Activated CD8-positive, alpha-beta T cell treated with anti-CD3 and anti-CD28 coated beads for 36 hours (primary cell): Measurements from ENCODE around the gene NME5. TPM values are rescaled to one million over a fixed set of nuclear protein-coding genes. Genes with fewer than 3 reads are reported as not detected.

Source experiments
- ATAC-seq: fragments of 200-7000 bp; cut with Tn5 transposase; one replicate; pipeline ENCODE4 v1.10.0; 2021; ENCODE audit warnings: mild to moderate bottlenecking, moderate library complexity
- CTCF ChIA-PET: fragments of 350-600 bp; sonication (Branson Sonifier 250); formaldehyde crosslinking; loops from one replicate; lab custom pipeline; 2021; ENCODE audit warnings: antibody characterized with exemption; lab: Charles Lee
- POLR2A ChIA-PET: fragments of 350-600 bp; sonication (Branson Sonifier 250); formaldehyde crosslinking; loops from one replicate; lab custom pipeline; 2021; ENCODE audit warnings: antibody characterized with exemption; lab: Charles Lee
- DNase-seq: peaks from one replicate; pipeline ENCODE4 v3.0.0-alpha.2; 2020
- H3K27ac Mint-ChIP-seq: one replicate; pipeline ENCODE4 v1.8.0; 2021; ENCODE audit warnings: mild to moderate bottlenecking, mixed read lengths
- H3K27me3 Mint-ChIP-seq: one replicate; pipeline ENCODE4 v1.8.0; 2021; ENCODE audit warnings: mixed read lengths
- H3K36me3 Mint-ChIP-seq: one replicate; pipeline ENCODE4 v1.8.0; 2021; ENCODE audit warnings: low read depth, mixed read lengths
- H3K4me1 Mint-ChIP-seq: one replicate; pipeline ENCODE4 v1.8.0; 2021; ENCODE audit warnings: low read depth, mixed read lengths
- H3K4me3 Mint-ChIP-seq: one replicate; pipeline ENCODE4 v1.8.0; 2021; ENCODE audit warnings: mild to moderate bottlenecking, moderate library complexity, mixed read lengths
- H3K9me3 Mint-ChIP-seq: one replicate; pipeline ENCODE4 v1.8.0; 2021; ENCODE audit warnings: mixed read lengths
- CTCF ChIP-seq: fragments of 200-600 bp; IDR thresholded peaks from one replicate; pipeline ENCODE4 v1.8.0; 2022; ENCODE audit warnings: antibody characterized with exemption, mild to moderate bottlenecking
- intact Hi-C: fragments of 100-400 bp; cut with micrococcal nuclease; formaldehyde crosslinking; loops from one replicate; pipeline ENCODE4 v1.10.0; 2022
- total RNA-seq, 2 experiments: library from RNA; stranded (reverse); gene quantifications; one replicate each; pipeline ENCODE4 v1.2.3, GENCODE V29; 2021

NME5 gene
- total RNA-seq, 2 experiments from 2014 or later: not detected

GRCh38 chr5:138110266-138110963 lies 28.8 kb downstream of the NME5 start:
- no peaks in the 10 kb centered on the region for H3K4me1 Mint-ChIP-seq
- H3K27me3 Mint-ChIP-seq: peaks cover 3% of the 10 kb centered on the region
- CTCF ChIA-PET: interaction anchor here (0.7 to 2.1 kb wide), 6 partner anchors 23 to 74 kb away, joined by 3 to 8 read pairs (median 3); no protein-coding TSS in a partner anchor
- no peaks in the 10 kb centered on the region for H3K9me3 Mint-ChIP-seq
- no peaks in the 10 kb centered on the region for H3K36me3 Mint-ChIP-seq
- DNase-seq: no peak
- no peak overlapping the region for H3K27ac Mint-ChIP-seq
- no peak for TF ChIP-seq CTCF
- ATAC-seq: no peak
- intact Hi-C loops: no loop called here
- no peak overlapping the region for H3K4me3 Mint-ChIP-seq
- POLR2A ChIA-PET: interaction anchor here (1.7 kb wide), 1 partner anchor 29 kb away, joined by 5 read pairs; no protein-coding TSS in a partner anchor

DNA sequence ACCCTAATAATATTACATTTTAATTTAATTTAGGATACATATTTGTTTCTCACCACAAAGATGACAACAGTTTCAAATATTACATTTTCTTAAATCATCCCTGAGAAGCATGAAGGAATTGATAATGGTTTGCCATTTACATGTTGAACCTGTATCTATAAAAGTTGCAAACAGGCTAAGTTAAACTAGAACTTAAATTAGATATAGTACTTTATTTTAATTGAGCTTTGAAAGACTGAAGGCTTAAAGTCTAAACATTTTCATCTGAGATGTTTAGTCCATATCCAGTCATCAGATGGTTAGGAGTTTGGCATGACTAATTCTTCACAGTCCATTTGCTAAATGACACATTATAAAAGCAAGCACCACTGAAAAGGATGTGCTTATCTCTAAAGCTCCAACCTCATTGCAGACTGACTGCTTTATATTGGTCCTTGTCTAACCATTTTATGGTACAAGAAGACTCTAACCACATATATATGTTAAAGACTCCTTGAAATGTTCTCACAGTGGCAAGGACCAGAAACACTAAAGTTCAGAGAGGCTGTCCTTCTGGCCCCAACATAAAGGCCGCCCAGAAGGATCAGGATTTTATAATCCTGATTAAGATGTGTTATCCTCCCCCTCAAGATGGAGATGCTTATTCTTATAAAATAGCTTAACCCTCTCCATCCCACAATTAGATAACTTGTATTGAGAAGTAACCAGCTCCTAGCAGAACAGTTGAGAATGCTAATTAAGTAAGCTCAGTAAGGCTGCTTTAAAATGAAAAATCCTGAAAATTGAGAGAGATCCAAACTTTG lies 29.6 kb downstream of the NME5 start:
- no peak for TF ChIP-seq CTCF
- Mint-ChIP-seq H3K4me3 (no peak overlapping the region), H3K9me3 (no peaks in the 10 kb centered on the region), H3K27ac (no peak overlapping the region), H3K4me1 (no peaks in the 10 kb centered on the region), H3K36me3 (no peaks in the 10 kb centered on the region), H3K27me3 (peaks cover 3% of the 10 kb centered on the region)
- POLR2A ChIA-PET: interaction anchor here (1.7 kb wide), 1 partner anchor 28 kb away, joined by 5 read pairs; no protein-coding TSS in a partner anchor
- ATAC-seq (no peak), DNase-seq (no peak)
- intact Hi-C loops: no loop called here
- CTCF ChIA-PET: interaction anchor here (0.7 to 2.1 kb wide), 5 partner anchors 24 to 74 kb away, joined by 3 to 8 read pairs (median 4); no protein-coding TSS in a partner anchor

DNA sequence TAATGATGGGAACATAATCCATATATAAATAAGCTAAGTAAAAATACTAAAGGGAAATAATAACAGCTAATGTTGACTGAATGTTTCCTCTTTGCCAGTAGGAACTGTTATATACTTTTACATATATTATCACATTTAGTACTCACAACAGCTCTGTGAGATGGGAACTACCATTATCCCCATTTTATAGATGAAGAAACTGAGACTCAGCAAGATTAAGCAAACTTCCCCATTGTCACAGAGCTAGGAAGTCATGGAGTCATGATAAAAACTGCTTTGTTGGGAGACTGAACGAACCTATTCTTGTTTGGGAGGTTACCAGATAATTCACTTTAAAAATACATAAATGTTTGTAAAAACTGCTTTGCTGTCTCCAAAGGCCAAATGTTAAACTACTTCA lies 32.0 kb downstream of the NME5 start:
- POLR2A ChIA-PET: no interaction called here

DNA sequence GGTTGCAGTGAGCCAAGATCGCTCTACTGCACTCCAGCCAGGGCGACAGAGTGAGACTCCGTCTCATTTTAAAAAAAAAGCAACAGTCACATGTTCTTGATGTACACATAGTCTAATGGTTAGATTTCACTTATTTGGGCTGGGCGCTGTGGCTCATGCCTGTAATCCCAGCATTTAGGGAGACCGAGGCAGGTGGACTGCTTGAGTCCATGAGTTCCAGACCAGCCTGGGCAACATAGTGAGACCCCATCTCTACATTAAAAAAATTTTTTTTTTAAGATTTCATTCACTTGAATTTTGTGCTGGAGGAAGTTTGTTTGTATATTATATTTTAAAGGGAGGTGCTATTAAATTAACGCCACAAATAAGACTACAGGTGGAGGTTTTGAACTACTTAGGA lies 33.5 kb downstream of the NME5 start:
- intact Hi-C loops: no loop called here
- DNase-seq (no peak), ATAC-seq (no peak)
- Mint-ChIP-seq H3K27me3 (peaks cover 4% of the 10 kb centered on the region), H3K36me3 (no peaks in the 10 kb centered on the region), H3K27ac (no peak overlapping the region), H3K4me3 (no peak overlapping the region), H3K9me3 (no peaks in the 10 kb centered on the region), H3K4me1 (no peaks in the 10 kb centered on the region)
- no peak for TF ChIP-seq CTCF
- POLR2A ChIA-PET: no interaction called here
- CTCF ChIA-PET: no interaction called here

More for the DNA sequence above, 32.0 kb downstream of the NME5 start:
- TF ChIP-seq CTCF: no peak
- Mint-ChIP-seq H3K27ac (no peak overlapping the region), H3K27me3 (peaks cover 3% of the 10 kb centered on the region), H3K36me3 (no peaks in the 10 kb centered on the region), H3K4me1 (no peaks in the 10 kb centered on the region), H3K4me3 (no peak overlapping the region), H3K9me3 (no peaks in the 10 kb centered on the region)
- intact Hi-C loops: no loop called here
- CTCF ChIA-PET: interaction anchor here (1.0 to 1.3 kb wide), 2 partner anchors 16 to 26 kb away, joined by 3 read pairs; no protein-coding TSS in a partner anchor
- no peak for DNase-seq
- no peak for ATAC-seq

GRCh38 chr5:138103319-138103637 lies 36.0 kb downstream of the NME5 start:
- Mint-ChIP-seq H3K27me3 (peaks cover 10% of the 10 kb centered on the region), H3K4me3 (no peak overlapping the region), H3K4me1 (no peaks in the 10 kb centered on the region), H3K27ac (no peak overlapping the region), H3K36me3 (no peaks in the 10 kb centered on the region), H3K9me3 (no peaks in the 10 kb centered on the region)
- intact Hi-C loops: no loop called here
- CTCF ChIA-PET: interaction anchor here (1.1 to 2.7 kb wide), 6 partner anchors 11 to 324 kb away, joined by 3 to 12 read pairs (median 4); no protein-coding TSS in a partner anchor
- no peak for ATAC-seq
- no peak for DNase-seq
- POLR2A ChIA-PET: no interaction called here
- no peak for TF ChIP-seq CTCF
